B cell (primary cell): ENCODE data around the gene GIMAP8. TPM values are rescaled to one million over a fixed set of nuclear protein-coding genes. Genes with fewer than 3 reads are reported as not detected.

Source experiments
- ATAC-seq: fragments of 200-7000 bp; cut with Tn5 transposase; one replicate; pipeline ENCODE4 v1.10.0; 2021; ENCODE audit warnings: low read depth, mild to moderate bottlenecking, moderate number of reproducible peaks, moderate library complexity
- CTCF ChIA-PET: fragments of 350-600 bp; sonication (Branson Sonifier 250); formaldehyde crosslinking; loops from one replicate; lab custom pipeline; 2021; ENCODE audit warnings: antibody characterized with exemption, inconsistent platforms; lab: Charles Lee
- POLR2A ChIA-PET: fragments of 350-600 bp; sonication (Branson Sonifier 250); formaldehyde crosslinking; loops from one replicate; lab custom pipeline; 2021; ENCODE audit warnings: antibody characterized with exemption; lab: Charles Lee
- DNase-seq: peaks from one replicate; pipeline ENCODE4 v3.0.0; 2013
- H2AFZ ChIP-seq: 2 replicates; pipeline ENCODE4 v1.6.1; 2012; ENCODE audit warnings: mild to moderate bottlenecking, low read depth, low read length; ENCODE audit not compliant: insufficient read depth, poor library complexity, severe bottlenecking
- H3K27ac ChIP-seq, 2 donors: 1 replicate in 1 of 2; 2 replicates in 1 of 2; pipeline ENCODE4 v1.5.1; 2012 to 2013; ENCODE audit warnings: low read length in 2 of 2, mild to moderate bottlenecking in 2 of 2, moderate library complexity in 1 of 2
- H3K27me3 ChIP-seq, 4 experiments: fragments of 200-600 bp in 1 of 4; sonication (generic) in 1 of 4; replicated peaks in 1 of 4; 1 replicate in 2 of 4; 2 replicates in 2 of 4; pipeline versions ENCODE4 v1.6.1 to v1.7.0; 2013 to 2016; ENCODE audit warnings: low read length in 3 of 4, mild to moderate bottlenecking in 2 of 4, mixed read lengths in 1 of 4, moderate library complexity in 1 of 4; ENCODE audit not compliant: insufficient read depth in 4 of 4, control insufficient read depth in 3 of 4; ENCODE audit errors: control extremely low read depth in 1 of 4
- H3K36me3 ChIP-seq, 2 experiments: replicated peaks in 1 of 2; 1 replicate in 1 of 2; 2 replicates in 1 of 2; pipeline versions ENCODE4 v1.6.1 to v1.7.1; 2013; ENCODE audit warnings: low read length in 1 of 2; ENCODE audit not compliant: insufficient read depth in 2 of 2, control insufficient read depth in 1 of 2; ENCODE audit errors: control extremely low read depth in 1 of 2, extremely low read depth in 1 of 2
- H3K4me1 ChIP-seq, 2 donors: fragments of 200-600 bp in 1 of 2; sonication (generic) in 1 of 2; 1 replicate in 1 of 2; 2 replicates in 1 of 2; pipeline versions ENCODE4 v1.5.1 to v1.6.1; 2013 to 2017; ENCODE audit warnings: low read length in 2 of 2; ENCODE audit not compliant: control insufficient read depth in 2 of 2, insufficient read depth in 2 of 2
- H3K4me2 ChIP-seq: replicated peaks from 2 replicates; pipeline ENCODE3; 2012; ENCODE audit warnings: mild to moderate bottlenecking, low read depth, low read length; ENCODE audit not compliant: poor library complexity, severe bottlenecking
- H3K4me3 ChIP-seq, 5 experiments: fragments of 200-600 bp in 1 of 5; sonication (generic) in 1 of 5; 1 replicate in 3 of 5; 2 replicates in 2 of 5; pipeline versions ENCODE4 v1.5.1 to v1.7.0; 2011 to 2016; ENCODE audit warnings: low read length in 4 of 5, mild to moderate bottlenecking in 4 of 5, low read depth in 2 of 5, control low read depth in 1 of 5, moderate library complexity in 1 of 5; ENCODE audit not compliant: insufficient read depth in 1 of 5; ENCODE audit errors: control extremely low read depth in 1 of 5, extremely low read depth in 1 of 5
- H3K79me2 ChIP-seq: fragments of 200-600 bp; sonication (generic); one replicate; pipeline ENCODE4 v1.6.0; 2016; ENCODE audit warnings: low read length; ENCODE audit not compliant: control insufficient read depth, insufficient read depth
- H3K9ac ChIP-seq: fragments of 200-600 bp; sonication (generic); 2 replicates; pipeline ENCODE4 v1.6.1; 2017; ENCODE audit warnings: mild to moderate bottlenecking, low read length, moderate library complexity
- H3K9me3 ChIP-seq, 3 donors: one replicate each; pipeline versions ENCODE4 v1.6.1 to v1.7.1; 2013; ENCODE audit warnings: low read length in 2 of 3; ENCODE audit not compliant: control insufficient read depth in 2 of 3, insufficient read depth in 1 of 3; ENCODE audit errors: control extremely low read depth in 1 of 3
- H4K20me1 ChIP-seq: 2 replicates; pipeline ENCODE4 v1.6.0; 2012; ENCODE audit warnings: mild to moderate bottlenecking, low read length; ENCODE audit not compliant: insufficient read depth, control insufficient read depth, poor library complexity, severe bottlenecking
- H3K27ac Mint-ChIP-seq: one replicate; pipeline ENCODE4 v1.8.0; 2021; ENCODE audit warnings: mixed read lengths
- H3K27me3 Mint-ChIP-seq: one replicate; pipeline ENCODE4 v1.8.0; 2021; ENCODE audit warnings: mixed read lengths
- H3K4me1 Mint-ChIP-seq: one replicate; pipeline ENCODE4 v1.8.0; 2021; ENCODE audit warnings: mixed read lengths
- H3K4me3 Mint-ChIP-seq: one replicate; pipeline ENCODE4 v1.8.0; 2021; ENCODE audit warnings: mixed read lengths
- H3K9me3 Mint-ChIP-seq: one replicate; pipeline ENCODE4 v1.8.0; 2022; ENCODE audit warnings: mixed read lengths; ENCODE audit not compliant: insufficient read depth
- CTCF ChIP-seq: fragments of 200-600 bp; IDR thresholded peaks from one replicate; pipeline ENCODE4 v1.8.0; 2022; ENCODE audit warnings: antibody characterized with exemption, mild to moderate bottlenecking
- EZH2 ChIP-seq: IDR thresholded peaks from 2 replicates; pipeline ENCODE4 v1.6.1; 2012; ENCODE audit warnings: borderline replicate concordance, low read depth, mild to moderate bottlenecking, moderate library complexity, low read length; ENCODE audit not compliant: insufficient read depth, poor library complexity, severe bottlenecking
- WGBS: methylation state at CpG from one replicate; pipeline ENCODE4 v1.1.5; 2013; ENCODE audit warnings: missing lambda C conversion rate; ENCODE audit not compliant: insufficient coverage; 5-methylcytosine and 5-hydroxymethylcytosine counted together
- intact Hi-C: fragments of 100-400 bp; cut with micrococcal nuclease; formaldehyde crosslinking; loops from one replicate; pipeline ENCODE4 v1.10.0; 2022
- polyA plus RNA-seq: library from polyadenylated mRNA; depleted of rRNA; stranded (reverse); fragments of >200 nt; gene quantifications from 2 replicates; pipeline ENCODE4 v1.2.3, GENCODE V29; 2012
- total RNA-seq, 2 donors: library from RNA; stranded (reverse); fragments of 120-200 nt in 1 of 2; gene quantifications; 1 replicate in 1 of 2; 2 replicates in 1 of 2; pipeline versions ENCODE4 v1.2.3 to v1.2.4, GENCODE V29; 2013 to 2022

GIMAP8 gene
- total and polyA plus RNA-seq, 2 donors (not counting 1 experiment from before 2014, with no cell fraction given), result 0.34 to 0.47 TPM

- WGBS, result 94% methylated on average over 9 of the region's 10 CpGs
- peaks cover 14% of the 10 kb centered on the region for H3K79me2 ChIP-seq
- H3K27ac ChIP-seq, result peak overlapping the region in 1 of 2 donors; percentile 97
- H3K9me3 ChIP-seq, result peaks cover 0 to 3% (median 0%) of the 10 kb centered on the region in 3 donors
- H4K20me1 ChIP-seq, result no peaks in the 10 kb centered on the region
- H3K27me3 ChIP-seq, result no peaks in the 10 kb centered on the region
- H3K9me3 Mint-ChIP-seq, result no peaks in the 10 kb centered on the region
- H2AFZ ChIP-seq, result no peak overlapping the region
- H3K4me3 ChIP-seq, result no peak overlapping the region
- H3K4me1 Mint-ChIP-seq, result peaks cover 39% of the 10 kb centered on the region
- H3K4me1 ChIP-seq, result peaks cover 35 to 44% of the 10 kb centered on the region in 2 donors
- CTCF ChIA-PET, result interaction anchor here (4.9 kb wide), 1 partner anchor 54 kb away, joined by 25 read pairs; no protein-coding TSS in a partner anchor
- no peak overlapping the region for H3K4me2 ChIP-seq
- H3K36me3 ChIP-seq, result peaks cover 0 to 37% of the 10 kb centered on the region in 2 experiments
- no peak for DNase-seq
- no peak overlapping the region for H3K9ac ChIP-seq
- POLR2A ChIA-PET, result interaction anchor here (7.1 kb wide), 1 partner anchor 43 kb away, joined by 120 read pairs; the partner anchor contains the start of gene REPIN1
- ATAC-seq, result no peak
- no peaks in the 10 kb centered on the region for H3K27me3 Mint-ChIP-seq
- intact Hi-C loops, result no loop called here
- peak overlapping the region; percentile 63 for H3K27ac Mint-ChIP-seq
- TF ChIP-seq EZH2 (no peak), CTCF (no peak)
- no peak overlapping the region for H3K4me3 Mint-ChIP-seq
These were observed 39.6 kb upstream of the GIMAP8 start for GRCh38 chr7:150410680-150411346.

- no peak overlapping the region for H3K4me3 ChIP-seq
- Mint-ChIP-seq H3K4me1 (peaks cover 32% of the 10 kb centered on the region), H3K9me3 (no peaks in the 10 kb centered on the region), H3K4me3 (no peak overlapping the region), H3K27ac (peak overlapping the region; percentile 53), H3K27me3 (no peaks in the 10 kb centered on the region)
- no peaks in the 10 kb centered on the region for H3K27me3 ChIP-seq
- H3K9ac ChIP-seq, result no peak overlapping the region
- ChIA-PET POLR2A (no interaction called here), CTCF (interaction anchor here (4.9 kb wide), 1 partner anchor 55 kb away, joined by 25 read pairs; no protein-coding TSS in a partner anchor)
- intact Hi-C loops, result no loop called here
- DNase-seq (no peak), ATAC-seq (no peak)
- H3K4me2 ChIP-seq, result no peak overlapping the region
- peaks cover 29 to 36% of the 10 kb centered on the region in 2 donors for H3K4me1 ChIP-seq
- 96% methylated on average over 11 of the region's 11 CpGs for WGBS
- peaks cover 0 to 3% (median 0%) of the 10 kb centered on the region in 3 donors for H3K9me3 ChIP-seq
- peaks cover 0 to 37% of the 10 kb centered on the region in 2 experiments for H3K36me3 ChIP-seq
- no peaks in the 10 kb centered on the region for H4K20me1 ChIP-seq
- H3K27ac ChIP-seq, result no peak overlapping the region
- peaks cover 14% of the 10 kb centered on the region for H3K79me2 ChIP-seq
- no peak for TF ChIP-seq EZH2
- TF ChIP-seq CTCF, result no peak
- no peak overlapping the region for H2AFZ ChIP-seq
These were observed 38.8 kb upstream of the GIMAP8 start for GRCh38 chr7:150411606-150412005.
